GM23338 (cell line): ENCODE data around the gene IMPA2.

ENCODE experiments used
- CREB1 ChIP-seq: fragments of 250-450 bp; sonication (Bioruptor Pico); IDR thresholded peaks from 2 replicates; pipeline ENCODE4 v1.5.0; 2020; ENCODE audit warnings: low read depth, mild to moderate bottlenecking, moderate library complexity
- CTCF ChIP-seq, 2 experiments: fragments of 200-600 bp in 1 of 2; sonication (generic) in 1 of 2; conservative IDR thresholded peaks; 2 replicates each; pipeline versions ENCODE4 v1.5.1 to v1.6.1; 2016 to 2017; ENCODE audit warnings: antibody characterized with exemption in 2 of 2, low read depth in 2 of 2, mild to moderate bottlenecking in 2 of 2, moderate library complexity in 1 of 2
- ETS1 ChIP-seq: IDR thresholded peaks from 2 replicates; pipeline ENCODE4 v1.6.1; 2016; ENCODE audit warnings: antibody characterized with exemption
- EZH2phosphoT487 ChIP-seq: fragments of 200-600 bp; sonication (generic); IDR thresholded peaks from one replicate; pipeline ENCODE4 v1.8.1; 2018; ENCODE audit warnings: antibody characterized with exemption; ENCODE audit not compliant: unreplicated experiment
- ZNF114 ChIP-seq: fragments of 250-450 bp; sonication (Bioruptor Pico); IDR thresholded peaks from 2 replicates; pipeline ENCODE4 v1.5.0; 2020; ENCODE audit warnings: mild to moderate bottlenecking, moderate library complexity

GRCh38 chr18:12007063-12007462 is 25.8 kb downstream of the IMPA2 start:
- TF ChIP-seq CTCF (conservative IDR thresholded peaks at IDR 0.05; ENCODE audit: low read depth in 2 of 2) (no peak), EZH2phosphoT487 (no peak), CREB1 (no peak), ETS1 (no peak), ZNF114 (no peak)
